ENCODE results near the gene NCAM2.
"Not testable (repeated sequence)": the region's sequence is repeated elsewhere in the genome, so short reads cannot be mapped to it uniquely, and the experiment has no call there.

NCAM2 gene

GRCh38 chr21:21341041-21341440 lies 342.8 kb downstream of the NCAM2 start:
- no peak for DNase-seq

GRCh38 chr21:21345296-21345695 lies 347.1 kb downstream of the NCAM2 start:
- DNase-seq: no peak

GRCh38 chr21:21345872-21346271 lies 347.7 kb downstream of the NCAM2 start:
- DNase-seq: no peak

DNA sequence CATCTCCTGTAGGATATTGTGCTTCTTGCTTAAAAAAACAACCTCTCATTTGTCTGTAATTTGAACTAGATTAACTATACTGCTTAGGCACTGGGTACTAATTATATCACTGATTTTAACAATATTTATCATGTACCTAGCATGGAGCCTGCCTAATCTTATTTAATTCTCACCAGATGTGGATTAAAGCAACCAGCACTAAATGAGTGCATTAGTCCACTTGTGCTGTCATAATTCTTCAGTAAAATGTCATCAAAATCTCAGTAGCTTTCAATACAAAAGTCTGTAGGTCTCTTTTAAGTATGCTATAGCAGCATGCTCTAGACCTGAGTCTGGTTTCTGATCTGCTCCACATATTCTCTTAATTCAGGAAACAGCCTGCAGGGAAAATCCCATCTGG lies 368.1 kb downstream of the NCAM2 start:
- DNase-seq: no peak

DNA sequence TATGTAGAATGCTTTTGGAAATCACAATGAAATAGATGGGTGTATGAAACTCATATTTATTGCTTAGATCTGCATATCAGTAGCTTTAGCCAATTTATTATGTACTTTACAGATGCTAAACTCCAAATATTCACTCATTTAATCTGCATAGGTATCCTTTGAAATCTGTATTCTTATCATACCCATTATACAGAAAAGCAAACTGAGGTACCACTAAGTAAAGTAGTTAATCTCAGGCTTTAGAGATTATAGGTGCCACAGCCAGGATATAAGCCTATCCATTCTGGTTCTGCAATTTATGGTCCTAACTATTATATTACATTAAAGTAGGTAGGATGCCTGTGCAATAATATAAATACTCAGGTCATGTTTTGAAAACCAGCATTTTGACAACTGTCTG lies 369.4 kb downstream of the NCAM2 start:
- no peak for DNase-seq

- no peak for DNase-seq
These were observed 375.8 kb downstream of the NCAM2 start for GRCh38 chr21:21373969-21374368.

DNA sequence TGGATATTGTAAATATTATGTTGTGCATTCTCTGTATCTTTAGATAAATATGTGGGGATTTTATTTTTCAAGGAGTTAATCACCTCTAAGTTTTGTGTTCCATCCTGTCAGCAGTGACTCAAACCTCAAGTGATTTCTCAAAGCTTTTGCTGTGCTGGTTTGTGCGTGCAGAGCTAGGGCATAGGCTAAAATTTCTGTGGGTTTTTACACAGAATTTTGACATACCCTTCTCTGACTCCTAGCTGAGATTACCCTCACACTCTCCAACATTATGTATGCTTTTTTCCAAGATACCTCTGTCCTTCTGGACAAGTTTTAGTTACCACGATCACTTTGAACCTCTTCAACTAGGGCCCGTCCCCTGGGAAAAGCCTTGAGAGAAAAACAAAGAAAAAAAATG lies 384.9 kb downstream of the NCAM2 start:
- DNase-seq: no peak

DNA sequence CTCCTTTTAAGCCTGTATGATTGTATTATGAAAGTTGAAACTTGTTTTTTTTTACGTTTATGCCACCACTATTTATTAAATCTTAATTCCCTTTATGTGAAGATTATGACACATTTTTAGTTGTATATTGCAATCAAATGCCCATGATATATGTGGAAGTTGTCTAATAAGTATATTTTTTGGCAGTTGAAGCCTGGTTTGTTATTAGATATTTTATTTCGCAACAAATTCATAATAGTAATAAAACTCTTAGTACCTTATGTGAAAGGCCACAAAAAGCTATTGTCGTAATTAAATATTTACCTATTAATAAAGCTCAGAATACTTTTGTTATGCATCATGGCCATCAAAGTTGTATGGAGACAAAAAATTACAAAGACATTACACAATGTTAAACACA lies 386.8 kb downstream of the NCAM2 start:
- DNase-seq: no peak

- no peak for DNase-seq
These were observed 387.2 kb downstream of the NCAM2 start for GRCh38 chr21:21385404-21385803.

DNA sequence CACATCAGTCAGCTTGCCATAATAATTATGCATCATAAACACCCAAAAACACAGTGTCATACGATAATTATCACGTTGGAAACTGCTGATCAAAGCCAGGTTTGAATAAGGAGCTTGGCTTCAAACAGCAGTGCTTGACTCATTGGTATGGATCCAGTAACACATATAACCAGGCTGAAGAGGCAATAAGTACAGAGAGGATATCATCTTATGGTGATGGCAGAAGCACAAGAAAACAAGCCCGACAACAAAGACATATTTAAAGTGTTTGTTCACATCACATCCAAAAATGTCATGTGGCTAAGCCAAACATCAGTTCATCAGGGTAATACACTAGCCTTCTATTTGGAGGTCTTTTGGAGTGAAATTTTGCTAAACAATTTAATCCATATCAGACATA lies 389.7 kb downstream of the NCAM2 start:
- no peak for DNase-seq

- DNase-seq: no peak
These were observed 395.9 kb downstream of the NCAM2 start for GRCh38 chr21:21394064-21394463.

DNA sequence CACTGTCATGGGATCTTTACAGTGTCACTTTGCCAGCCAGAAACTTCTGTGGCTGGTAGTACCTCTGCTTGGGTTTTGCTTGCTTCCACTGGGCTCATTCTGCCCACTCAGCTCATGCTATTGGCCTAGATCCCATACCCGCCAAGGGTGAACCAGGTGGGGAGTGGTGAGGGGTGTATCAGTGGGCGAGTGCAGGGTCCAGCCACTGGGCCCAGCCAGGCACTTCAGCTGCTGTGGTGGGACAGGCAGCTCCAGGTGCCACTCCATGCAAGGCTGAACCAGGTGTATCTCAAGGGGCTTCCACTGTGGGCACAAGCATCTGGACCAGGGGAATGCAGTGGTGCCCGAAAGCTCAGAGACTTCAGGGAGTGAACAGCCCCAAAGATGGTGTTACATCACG lies 398.2 kb downstream of the NCAM2 start:
- no peak for DNase-seq

DNA sequence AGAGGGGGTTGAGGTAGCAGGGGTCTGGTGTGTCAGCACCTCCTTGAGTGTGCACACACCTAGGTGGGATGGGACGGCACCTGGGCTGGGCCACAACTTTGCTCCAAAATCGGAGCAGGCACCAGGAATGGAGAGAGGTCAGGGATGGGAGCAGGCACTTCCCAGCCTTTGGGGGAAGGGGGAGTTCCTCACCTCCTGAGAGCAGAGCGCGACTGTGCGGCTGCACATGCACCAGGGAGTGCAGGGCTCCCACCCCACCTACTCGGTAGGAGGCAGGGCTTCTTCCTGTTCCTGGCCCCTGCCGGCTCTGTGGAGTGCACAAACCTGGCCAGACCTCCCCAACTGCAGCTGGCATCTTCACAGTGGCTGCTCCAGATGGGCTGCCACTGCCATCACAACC lies 399.3 kb downstream of the NCAM2 start:
- no peak for DNase-seq

- no peak for DNase-seq
These were observed 403.2 kb downstream of the NCAM2 start for GRCh38 chr21:21401444-21401843.

- DNase-seq: not testable (repeated sequence)
These were observed 404.0 kb downstream of the NCAM2 start for GRCh38 chr21:21402187-21402586.

DNA sequence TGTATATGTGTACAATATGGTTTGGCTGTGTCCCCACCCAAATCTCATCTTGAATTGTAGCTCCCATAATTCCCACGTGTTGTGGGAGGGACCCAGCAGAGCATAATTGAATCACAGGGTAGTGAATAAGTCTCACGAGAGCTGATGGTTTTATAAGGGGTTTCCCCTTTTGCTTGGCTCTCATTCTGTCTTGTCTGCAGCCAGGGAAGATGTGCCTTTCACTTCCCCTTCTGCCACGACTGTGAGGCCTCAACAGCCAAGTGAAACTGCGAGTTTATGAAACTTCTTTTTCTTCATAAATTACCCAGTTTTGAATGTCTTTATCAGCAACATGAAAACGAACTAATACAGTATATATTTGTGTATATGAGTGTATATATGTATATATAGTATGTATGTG lies 406.1 kb downstream of the NCAM2 start:
- DNase-seq: not testable (repeated sequence)

DNA sequence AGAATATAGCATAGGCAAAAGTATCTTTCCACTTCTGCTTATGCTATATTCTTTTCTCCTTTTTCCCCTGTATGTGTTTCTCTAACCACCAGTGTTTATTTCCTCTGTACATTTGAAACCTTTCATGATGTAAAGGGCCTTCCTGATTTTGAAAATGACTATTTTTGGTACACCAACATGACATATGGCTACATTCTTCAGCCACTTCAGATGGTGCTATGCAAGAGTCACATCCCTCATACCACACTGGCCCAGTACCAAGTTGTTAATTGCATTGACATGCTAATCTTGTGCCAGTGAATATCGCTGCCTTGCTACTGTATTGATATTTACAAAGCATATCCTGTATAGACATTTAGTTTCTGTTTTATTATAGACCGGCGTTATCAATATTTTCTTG lies 408.7 kb downstream of the NCAM2 start:
- DNase-seq: no peak

- DNase-seq: no peak
These were observed 413.9 kb downstream of the NCAM2 start for GRCh38 chr21:21412096-21412495.

- no peak for DNase-seq
These were observed 417.5 kb downstream of the NCAM2 start for GRCh38 chr21:21415741-21416140.

DNA sequence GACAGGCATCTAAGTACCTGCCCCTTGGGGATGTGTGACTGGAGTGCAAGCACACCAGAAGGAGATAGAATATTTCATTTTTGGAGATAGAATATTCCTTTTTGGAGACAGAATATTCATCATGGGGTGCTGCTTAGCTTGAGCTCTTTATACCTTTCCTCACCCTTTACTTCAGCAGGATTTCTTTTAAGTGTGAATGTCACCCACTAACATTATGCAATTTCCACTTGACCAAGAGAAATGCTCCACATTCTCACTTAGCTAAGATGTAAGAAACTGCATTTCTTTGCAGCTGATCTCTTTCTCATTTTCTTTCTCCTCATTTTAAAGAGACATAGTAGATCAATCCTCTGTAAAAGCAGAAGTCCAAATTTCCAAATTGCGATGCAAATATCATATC lies 436.7 kb downstream of the NCAM2 start:
- DNase-seq: no peak

DNA sequence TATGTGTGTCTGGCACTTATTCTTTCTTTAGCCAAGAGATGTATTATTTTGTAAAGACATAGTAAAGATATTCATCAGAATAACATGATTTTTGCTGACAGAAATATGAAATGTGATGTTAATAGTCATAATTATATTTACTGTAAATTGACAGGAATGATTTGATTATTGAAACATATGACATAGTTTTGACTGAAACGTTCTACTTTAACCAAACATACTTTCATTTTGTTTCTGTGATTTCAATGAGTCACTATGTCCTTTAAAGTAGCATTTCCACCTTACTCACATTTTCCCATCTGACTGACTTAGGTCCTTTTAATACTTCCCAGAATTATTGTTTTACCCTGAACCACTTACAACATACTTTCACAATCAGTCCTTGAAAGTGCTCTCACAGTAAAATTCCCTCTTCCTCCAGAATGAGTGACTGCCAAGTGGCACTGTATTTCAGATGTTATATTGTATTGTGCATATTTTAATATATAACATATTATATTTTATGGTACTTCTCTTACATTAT lies 437.9 kb downstream of the NCAM2 start:
- no peak for DNase-seq

DNA sequence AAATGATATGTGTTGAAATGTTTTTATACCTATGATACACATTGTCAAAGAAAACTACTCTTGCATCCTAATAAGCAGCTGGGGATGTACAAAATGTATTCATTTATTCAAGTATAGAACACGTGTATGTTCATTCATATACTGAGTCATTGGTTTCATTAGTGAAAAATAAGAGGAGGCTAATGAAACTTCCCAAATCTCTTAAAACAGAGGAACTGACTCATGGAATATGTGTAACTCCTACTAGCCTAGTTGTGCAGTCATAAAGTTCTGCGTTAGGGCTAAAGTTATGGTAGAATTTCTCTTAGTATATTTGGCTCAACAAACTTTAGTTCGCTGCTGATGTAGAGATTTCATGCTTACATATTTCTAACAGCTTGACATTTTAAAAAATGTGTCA lies 441.6 kb downstream of the NCAM2 start:
- no peak for DNase-seq

DNA sequence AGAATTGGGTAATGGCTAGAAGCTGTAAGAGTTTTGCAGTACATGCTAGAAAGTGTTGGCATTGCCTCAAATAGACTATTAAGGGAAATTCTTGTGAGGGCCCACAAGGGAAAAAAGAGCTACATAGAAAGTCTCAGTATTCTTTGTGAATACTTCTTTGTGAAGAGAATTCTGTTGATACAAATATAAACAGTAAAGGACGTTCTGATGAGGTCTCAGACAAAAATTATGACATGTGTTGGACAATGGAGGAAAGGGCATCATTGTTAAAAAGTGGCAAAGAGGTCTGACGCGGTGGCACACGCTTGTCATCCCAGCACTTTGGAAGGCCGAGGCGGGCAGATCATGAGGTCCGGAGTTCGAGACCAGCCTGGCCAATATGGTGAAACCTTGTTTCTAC lies 458.9 kb downstream of the NCAM2 start:
- DNase-seq: no peak

DNA sequence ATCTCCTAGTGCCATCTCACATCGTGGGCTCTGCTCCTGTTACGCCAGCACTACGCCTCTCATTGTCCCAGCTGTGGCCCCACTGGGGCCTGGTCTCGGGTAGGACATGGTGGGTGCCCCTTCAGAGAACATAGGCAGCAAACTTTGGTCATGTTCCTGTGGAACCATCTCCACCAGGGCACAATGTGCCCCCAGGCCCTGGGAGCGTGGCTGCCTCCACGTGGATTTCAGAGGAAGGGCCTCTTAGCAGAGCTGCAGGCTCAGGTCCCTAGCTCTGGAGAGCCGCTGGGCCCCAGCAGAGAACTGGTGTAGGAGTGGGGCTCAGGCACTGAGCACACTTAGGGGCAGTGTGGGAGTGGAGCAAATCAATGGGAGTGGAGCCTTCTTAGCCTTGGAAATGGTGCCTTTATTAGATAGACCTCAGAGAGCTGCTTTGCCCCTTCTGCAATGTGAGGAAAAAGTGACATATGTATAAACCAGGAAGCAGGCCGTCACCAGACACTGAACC lies 460.0 kb downstream of the NCAM2 start:
- DNase-seq: no peak

- DNase-seq: no peak
These were observed 462.8 kb downstream of the NCAM2 start for GRCh38 chr21:21460979-21461378.

All from C1 segment of cervical spinal cord (tissue), 14 donors.